Fibroblast of the aortic adventitia (primary cell): ENCODE results near the gene EYA4. TPM values are rescaled to one million over a fixed set of nuclear protein-coding genes. Genes with fewer than 3 reads are reported as not detected.
A peak's percentile ranks its signal among the peaks of the same experiment; 100 is the strongest.

Source experiments
- DNase-seq: peaks from one replicate; pipeline ENCODE4 v3.0.0-alpha.2; 2010; ENCODE audit warnings: low read depth
- H3K4me3 ChIP-seq: 2 replicates; pipeline ENCODE4 v1.5.1; 2011; ENCODE audit warnings: low read depth, mild to moderate bottlenecking, control low read depth, low read length, moderate library complexity
- total RNA-seq: library from RNA; depleted of rRNA; stranded (reverse); fragments of >200 nt; gene quantifications from 2 replicates; pipeline ENCODE4 v1.2.3, GENCODE V29; 2012; ENCODE audit warnings: low replicate concordance
- TF ChIP-seq, protein P1 (sequence below): IDR thresholded peaks from 2 replicates; pipeline ENCODE4 v1.5.1; 2011; ENCODE audit warnings: mild to moderate bottlenecking, low read length, control low read depth, inconsistent platforms; ENCODE audit not compliant: insufficient read depth

Gene EYA4
- total RNA-seq, 1 donor = 5.7 TPM

DNA sequence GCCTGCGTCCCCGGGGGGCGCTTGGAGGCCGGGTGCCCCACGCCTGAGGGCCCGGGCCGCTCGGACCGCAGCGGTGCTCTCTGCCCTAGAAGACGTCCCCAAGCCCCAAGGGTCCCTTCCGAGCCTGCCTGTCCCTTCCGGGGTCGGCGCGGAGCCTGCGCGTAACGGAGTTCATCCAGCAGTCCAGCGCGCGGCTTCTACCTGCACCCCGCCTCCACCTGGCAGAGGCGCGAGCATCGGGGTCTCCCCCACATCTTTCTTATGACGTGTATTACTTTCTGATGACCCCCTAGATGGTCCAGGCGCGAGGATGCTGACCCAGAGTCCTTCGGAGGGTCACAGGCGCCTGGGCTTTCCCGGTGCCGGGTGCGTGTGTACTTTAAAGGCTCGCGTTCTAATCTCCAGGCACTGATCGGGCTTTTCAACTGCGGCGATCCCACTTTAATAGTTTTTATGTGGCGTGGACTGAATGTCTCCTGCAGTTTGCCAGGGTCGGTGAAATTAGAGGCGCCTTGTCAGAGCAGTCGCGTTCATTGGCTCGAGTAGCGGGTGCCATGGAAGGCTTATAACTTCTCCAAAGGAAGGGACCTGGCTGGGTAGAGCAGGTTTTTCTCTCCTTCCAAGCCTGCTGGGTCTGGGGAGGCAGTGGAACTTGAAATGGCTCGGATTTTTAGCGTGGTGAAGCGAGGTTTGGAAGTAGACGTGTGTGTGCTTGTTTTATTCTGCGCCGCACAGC, 912 bp downstream of the EYA4 start:
- DNase-seq = peak; percentile 22
- H3K4me3 ChIP-seq = peak overlapping the region; percentile 59
- TF ChIP-seq, protein P1, sequence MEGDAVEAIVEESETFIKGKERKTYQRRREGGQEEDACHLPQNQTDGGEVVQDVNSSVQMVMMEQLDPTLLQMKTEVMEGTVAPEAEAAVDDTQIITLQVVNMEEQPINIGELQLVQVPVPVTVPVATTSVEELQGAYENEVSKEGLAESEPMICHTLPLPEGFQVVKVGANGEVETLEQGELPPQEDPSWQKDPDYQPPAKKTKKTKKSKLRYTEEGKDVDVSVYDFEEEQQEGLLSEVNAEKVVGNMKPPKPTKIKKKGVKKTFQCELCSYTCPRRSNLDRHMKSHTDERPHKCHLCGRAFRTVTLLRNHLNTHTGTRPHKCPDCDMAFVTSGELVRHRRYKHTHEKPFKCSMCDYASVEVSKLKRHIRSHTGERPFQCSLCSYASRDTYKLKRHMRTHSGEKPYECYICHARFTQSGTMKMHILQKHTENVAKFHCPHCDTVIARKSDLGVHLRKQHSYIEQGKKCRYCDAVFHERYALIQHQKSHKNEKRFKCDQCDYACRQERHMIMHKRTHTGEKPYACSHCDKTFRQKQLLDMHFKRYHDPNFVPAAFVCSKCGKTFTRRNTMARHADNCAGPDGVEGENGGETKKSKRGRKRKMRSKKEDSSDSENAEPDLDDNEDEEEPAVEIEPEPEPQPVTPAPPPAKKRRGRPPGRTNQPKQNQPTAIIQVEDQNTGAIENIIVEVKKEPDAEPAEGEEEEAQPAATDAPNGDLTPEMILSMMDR = no peak

DNA sequence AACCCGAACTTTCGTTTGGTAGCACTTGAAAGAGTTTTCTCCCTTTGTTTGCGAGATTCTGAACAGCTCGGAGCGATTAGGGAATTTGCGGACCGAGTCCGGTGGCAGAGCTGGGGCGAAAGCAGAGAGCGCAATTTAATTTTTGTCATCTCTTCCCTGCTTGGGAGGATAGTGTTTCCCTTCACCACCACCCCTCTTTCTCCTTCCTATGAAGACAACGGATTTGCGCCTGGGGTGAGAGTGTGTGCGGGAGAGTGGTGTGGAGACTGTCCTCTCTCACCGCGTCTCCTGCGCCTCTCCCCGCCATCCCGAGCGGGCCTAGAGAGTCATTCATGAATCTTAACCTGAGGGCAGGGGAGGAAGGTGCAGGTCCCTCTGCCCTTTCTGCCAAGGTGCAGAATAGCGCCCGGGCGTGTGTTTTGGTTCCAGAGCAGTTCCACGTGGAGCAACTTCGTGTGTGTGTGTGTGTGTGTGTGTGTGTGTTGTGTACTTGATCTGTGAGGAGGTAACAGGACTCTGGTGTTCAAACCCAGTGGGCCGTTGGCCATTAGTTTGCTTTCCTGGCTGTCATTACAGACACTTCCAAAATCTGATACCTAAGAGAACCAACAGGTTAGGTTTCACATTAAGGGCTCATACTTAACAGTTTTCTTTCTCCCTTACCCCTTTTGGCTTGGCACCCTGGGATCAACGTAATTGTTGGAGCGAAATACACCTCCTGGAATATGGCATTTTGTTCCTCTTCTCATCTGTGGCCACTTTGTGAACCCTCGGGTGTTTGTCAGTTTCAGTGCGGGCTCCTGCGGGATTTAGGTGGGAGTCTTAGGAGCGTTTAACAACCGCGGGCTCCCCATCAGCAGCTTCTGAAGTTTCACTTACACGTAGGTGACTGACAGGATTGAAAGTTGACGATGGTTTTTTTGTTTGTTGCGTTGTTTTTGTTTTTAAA, 1.8 kb downstream of the EYA4 start:
- H3K4me3 ChIP-seq = peak overlapping the region; percentile 59
- TF ChIP-seq, protein P1 = no peak
- no peak for DNase-seq

DNA sequence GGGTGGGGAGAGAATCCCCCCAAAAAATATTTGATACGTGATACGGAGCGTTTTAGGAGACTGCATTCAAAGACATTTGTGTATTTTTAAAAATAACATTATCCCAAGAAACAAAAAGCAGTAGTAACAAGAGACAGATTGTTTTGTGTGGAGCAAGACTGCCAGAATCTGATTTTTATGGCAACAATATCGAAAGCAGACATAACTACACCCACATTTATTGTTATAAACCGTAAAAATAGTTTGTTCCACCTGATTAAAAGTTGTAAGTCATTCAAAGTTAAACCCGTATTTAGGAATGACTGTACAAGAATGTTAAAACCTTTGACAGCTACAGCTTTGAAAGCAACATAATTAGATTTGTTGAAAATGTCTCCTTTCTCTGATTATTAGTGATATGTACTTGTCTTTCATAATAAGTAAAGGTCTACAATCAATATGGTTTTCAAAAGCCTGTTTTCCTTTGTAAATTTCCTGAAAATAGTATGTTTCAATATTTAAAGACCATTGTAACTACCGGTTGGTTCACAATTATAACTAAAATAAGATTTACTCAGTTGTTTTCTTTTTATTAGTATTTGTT, 2.7 kb downstream of the EYA4 start:
- no peak for DNase-seq
- TF ChIP-seq, protein P1 = no peak
- H3K4me3 ChIP-seq = no peak overlapping the region

DNA sequence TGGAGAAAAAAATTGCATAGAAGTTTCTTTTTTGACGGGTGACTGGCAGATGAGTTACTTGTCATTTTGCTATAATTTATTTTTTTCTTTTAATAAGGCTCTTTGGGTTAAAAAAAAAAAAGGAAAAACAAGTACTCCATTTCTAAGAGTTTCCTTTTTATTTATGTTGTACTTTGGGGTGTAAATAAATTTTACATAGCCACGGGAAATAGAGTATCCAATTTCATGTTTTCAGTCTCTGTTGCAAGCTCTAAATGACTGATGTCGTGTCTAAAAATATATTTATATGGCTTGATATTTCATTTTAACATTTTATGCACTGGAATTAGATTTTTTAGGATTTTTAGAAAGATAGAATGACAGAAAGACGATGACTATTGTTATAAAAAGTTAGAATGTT, 3.4 kb downstream of the EYA4 start:
- no peak overlapping the region for H3K4me3 ChIP-seq
- TF ChIP-seq, protein P1 = no peak
- no peak for DNase-seq

DNA sequence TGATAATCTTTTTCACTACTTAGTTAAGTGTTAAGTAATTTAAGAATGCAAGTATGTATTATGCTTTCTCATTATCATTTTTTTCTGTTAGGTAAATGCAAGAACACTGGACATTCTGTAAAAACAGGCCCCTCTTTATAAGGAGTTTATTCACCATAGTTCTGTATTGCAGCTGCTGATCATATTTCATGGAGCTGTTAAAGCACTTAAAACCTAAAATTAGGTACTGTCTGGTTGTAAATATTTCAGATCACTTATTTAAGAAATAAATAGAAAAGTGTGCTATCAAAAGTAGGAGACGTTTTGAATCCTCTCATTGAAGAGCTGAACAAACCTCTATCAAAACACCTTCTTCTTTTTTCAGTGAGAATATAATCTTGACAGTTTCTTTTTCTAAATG, 3.9 kb downstream of the EYA4 start:
- no peak for DNase-seq
- TF ChIP-seq, protein P1 = no peak
- H3K4me3 ChIP-seq = no peak overlapping the region

DNA sequence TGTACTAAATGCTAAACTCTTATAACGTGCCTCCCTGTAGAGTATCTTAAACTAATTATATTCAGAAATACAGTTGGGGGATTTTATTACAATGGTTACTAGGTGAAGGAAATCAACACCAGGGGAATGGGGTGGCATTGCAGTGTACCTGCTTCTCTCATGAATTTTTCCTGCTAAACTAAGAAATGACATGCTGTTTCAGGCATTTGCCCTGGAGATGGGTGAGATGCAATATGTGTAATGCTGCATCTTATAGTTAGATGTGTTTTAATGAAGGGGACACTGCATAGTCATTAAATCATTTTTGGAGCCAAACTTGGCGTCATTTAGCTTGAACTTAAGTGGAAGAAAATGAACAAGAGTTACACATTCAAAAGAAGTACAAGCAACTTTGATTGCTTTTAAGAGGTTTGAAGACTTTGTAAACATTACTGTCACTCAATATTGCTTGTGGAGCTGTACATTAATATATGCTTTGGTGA, 4.3 kb downstream of the EYA4 start:
- TF ChIP-seq, protein P1 = no peak
- no peak for DNase-seq
- H3K4me3 ChIP-seq = no peak overlapping the region
